ENCODE results near the gene RNF151. TPM values are rescaled to one million over a fixed set of nuclear protein-coding genes. Genes with fewer than 3 reads are reported as not detected.

RNF151 gene
- total RNA-seq, 6 donors from 2014 or later = 0.37 TPM; not detected in 5

DNA sequence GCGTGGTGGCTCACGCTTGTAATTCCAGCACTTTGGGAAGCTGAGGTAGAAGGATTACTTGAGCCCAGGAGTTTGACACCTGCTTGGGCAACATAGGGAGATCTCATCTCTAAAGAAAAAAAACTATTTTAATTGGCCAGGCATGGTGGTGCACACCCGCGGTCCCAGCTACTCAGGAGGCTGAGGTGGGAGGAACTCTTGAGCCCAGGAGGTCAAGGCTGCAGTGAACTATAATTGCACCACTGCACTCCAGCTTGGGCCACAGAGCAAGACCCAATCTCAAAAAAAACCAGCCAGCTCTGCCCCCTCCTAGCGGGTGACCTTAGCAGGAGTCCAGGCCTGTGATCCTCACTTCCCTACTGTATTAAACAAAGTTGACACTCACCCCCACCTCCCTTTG lies 42.6 kb upstream of the RNF151 start:
- no peaks in the 10 kb centered on the region for H3K36me3 ChIP-seq
- no peak overlapping the region for H3K27ac ChIP-seq
- 62 to 75% methylated on average over 3 to 5 of the region's 5 CpGs for WGBS, 2 donors
- no peaks in the 10 kb centered on the region for H3K9me3 ChIP-seq
- ATAC-seq (ENCODE audit: low FRiP score in 2 of 2) (no peak), DNase-seq (no peak)
- no peak overlapping the region for H3K4me3 ChIP-seq
- TF ChIP-seq, protein P1, sequence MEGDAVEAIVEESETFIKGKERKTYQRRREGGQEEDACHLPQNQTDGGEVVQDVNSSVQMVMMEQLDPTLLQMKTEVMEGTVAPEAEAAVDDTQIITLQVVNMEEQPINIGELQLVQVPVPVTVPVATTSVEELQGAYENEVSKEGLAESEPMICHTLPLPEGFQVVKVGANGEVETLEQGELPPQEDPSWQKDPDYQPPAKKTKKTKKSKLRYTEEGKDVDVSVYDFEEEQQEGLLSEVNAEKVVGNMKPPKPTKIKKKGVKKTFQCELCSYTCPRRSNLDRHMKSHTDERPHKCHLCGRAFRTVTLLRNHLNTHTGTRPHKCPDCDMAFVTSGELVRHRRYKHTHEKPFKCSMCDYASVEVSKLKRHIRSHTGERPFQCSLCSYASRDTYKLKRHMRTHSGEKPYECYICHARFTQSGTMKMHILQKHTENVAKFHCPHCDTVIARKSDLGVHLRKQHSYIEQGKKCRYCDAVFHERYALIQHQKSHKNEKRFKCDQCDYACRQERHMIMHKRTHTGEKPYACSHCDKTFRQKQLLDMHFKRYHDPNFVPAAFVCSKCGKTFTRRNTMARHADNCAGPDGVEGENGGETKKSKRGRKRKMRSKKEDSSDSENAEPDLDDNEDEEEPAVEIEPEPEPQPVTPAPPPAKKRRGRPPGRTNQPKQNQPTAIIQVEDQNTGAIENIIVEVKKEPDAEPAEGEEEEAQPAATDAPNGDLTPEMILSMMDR (IDR thresholded peaks at IDR 0.05) = no peak
- peaks cover 5 to 19% (median 12%) of the 10 kb centered on the region in 4 donors for H3K4me1 ChIP-seq
- H3K27me3 ChIP-seq = peaks cover 0 to 22% (median 16%) of the 10 kb centered on the region in 4 donors

DNA sequence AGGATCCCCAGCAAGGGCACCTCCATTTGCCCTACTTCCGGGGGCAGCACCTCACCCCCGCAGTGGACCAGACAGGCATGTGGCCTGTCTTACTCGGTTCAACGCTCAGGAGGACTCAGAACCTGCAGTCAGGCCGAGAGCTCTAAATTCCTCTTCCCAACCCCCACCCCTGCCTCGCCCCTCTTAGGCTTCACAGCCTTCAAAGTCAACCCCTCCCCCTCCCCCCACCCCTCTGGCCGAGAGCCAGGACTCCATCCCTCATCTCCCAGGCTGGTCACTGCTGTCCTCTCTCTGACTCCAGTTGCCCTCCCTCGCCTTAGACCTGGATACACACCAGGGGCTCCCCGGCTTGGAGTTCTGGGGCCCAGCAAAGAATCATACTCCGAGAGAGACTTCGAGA lies 40.4 kb upstream of the RNF151 start:
- WGBS, 2 donors = 56 to 61% methylated on average over 9 to 10 of the region's 11 CpGs
- no peak for ATAC-seq (ENCODE audit: low FRiP score in 2 of 2)
- no peaks in the 10 kb centered on the region for H3K9me3 ChIP-seq
- no peak overlapping the region for H3K27ac ChIP-seq
- H3K4me3 ChIP-seq = no peak overlapping the region
- H3K36me3 ChIP-seq = no peaks in the 10 kb centered on the region
- no peak for DNase-seq
- peaks cover 0 to 9% (median under 1%) of the 10 kb centered on the region in 4 donors for H3K27me3 ChIP-seq
- peaks cover 12 to 24% (median 20%) of the 10 kb centered on the region in 4 donors for H3K4me1 ChIP-seq
- TF ChIP-seq POLR2AphosphoS5 (IDR thresholded peaks at IDR 0.05) (no peak), EP300 (IDR thresholded peaks at IDR 0.05) (no peak), POLR2A (IDR thresholded peaks at IDR 0.05) (no peak)
- TF ChIP-seq, protein P1 (IDR thresholded peaks at IDR 0.05) = no peak

DNA sequence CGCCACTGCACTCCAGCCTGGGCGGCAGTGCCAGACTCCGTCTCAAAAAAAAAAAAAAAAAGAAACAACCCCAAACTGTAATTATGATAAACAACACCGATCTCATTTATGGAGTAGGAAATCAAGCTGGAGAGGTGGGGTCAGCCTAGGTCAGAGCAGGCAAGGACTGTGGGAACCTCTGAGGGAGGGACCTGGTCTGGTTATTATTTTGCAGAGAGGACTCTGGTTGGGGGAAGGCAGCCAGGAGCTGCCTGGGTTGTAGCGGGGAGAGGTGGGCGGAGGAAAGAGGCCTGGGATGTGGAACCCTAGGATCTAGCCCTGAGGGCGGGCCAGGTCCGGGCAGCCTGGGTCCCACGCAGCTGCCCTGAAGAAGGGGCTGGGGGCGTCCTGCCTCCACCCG lies 37.6 kb upstream of the RNF151 start:
- WGBS, 2 donors = 6 to 10% methylated on average over 7 to 10 of the region's 11 CpGs
- TF ChIP-seq, protein P1 (IDR thresholded peaks at IDR 0.05) = no peak
- TF ChIP-seq POLR2A (IDR thresholded peaks at IDR 0.05) = no peak
- no peak for TF ChIP-seq POLR2AphosphoS5 (IDR thresholded peaks at IDR 0.05)
- TF ChIP-seq EP300 (IDR thresholded peaks at IDR 0.05) = no peak

DNA sequence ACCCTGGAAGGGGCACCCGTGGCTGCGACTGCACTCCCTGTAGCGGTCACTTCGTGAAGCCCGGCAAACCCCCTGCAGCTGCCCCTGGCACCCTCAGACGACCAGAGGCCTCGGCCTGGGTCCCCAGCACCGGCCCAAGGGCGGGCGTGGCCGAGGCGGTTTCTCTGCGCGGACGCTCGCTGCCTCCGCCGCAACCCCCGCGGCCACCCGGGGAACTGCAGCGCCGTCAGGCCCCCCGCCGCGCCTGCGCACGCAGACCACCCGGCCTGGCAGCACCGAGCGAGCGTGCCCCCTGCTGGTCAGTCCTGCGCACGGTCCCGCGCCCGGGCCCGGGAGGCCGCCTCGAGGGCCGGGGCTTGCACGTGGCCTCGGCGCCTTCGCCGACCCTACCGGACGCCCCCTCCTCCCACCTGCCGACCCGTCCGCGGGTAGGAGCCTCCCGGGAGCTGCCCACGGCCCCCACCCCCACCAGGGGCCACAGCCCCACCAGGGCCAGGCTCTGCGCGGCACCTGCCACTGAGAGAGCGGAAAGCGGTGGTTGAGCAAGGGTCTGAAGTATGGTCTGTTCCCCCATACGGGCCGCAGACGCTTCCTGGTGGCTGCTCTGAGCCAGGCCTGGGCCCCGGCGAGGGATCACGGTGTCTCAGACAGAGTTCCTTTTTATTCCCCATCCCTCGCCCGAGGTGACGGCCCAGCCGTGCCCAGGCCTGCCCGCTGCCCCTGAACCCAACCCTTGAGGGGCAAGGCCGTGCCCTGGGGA lies 36.9 kb upstream of the RNF151 start:
- DNase-seq (peak; percentile 95 to 99), ATAC-seq (ENCODE audit: low FRiP score in 2 of 2) (peak; percentile 96 to 98)
- Histone ChIP-seq H3K27me3 (no peaks in the 10 kb centered on the region), H3K36me3 (no peaks in the 10 kb centered on the region), H3K9me3 (no peaks in the 10 kb centered on the region), H3K4me3 (peak overlapping the region; percentile 47 to 85 (median 72)), H3K4me1 (peaks cover 9 to 16% (median 13%) of the 10 kb centered on the region in 4 donors), H3K27ac (peak overlapping the region; percentile 73 to 95 (median 89))
- 30 to 32% methylated on average over 5 to 16 of the region's 70 CpGs for WGBS, 2 donors
- peak in 1 of 4 donors; percentile 67 for TF ChIP-seq POLR2A (IDR thresholded peaks at IDR 0.05)
- TF ChIP-seq, protein P1 (IDR thresholded peaks at IDR 0.05) = peak; percentile 100
- TF ChIP-seq EP300 (IDR thresholded peaks at IDR 0.05) = no peak
- peak in 1 of 2 donors; percentile 56 for TF ChIP-seq POLR2AphosphoS5 (IDR thresholded peaks at IDR 0.05)

More for the DNA sequence above, 37.6 kb upstream of the RNF151 start:
- Histone ChIP-seq H3K27me3 (no peaks in the 10 kb centered on the region), H3K9me3 (no peaks in the 10 kb centered on the region), H3K27ac (peak overlapping the region; percentile 73 to 95 (median 89)), H3K36me3 (no peaks in the 10 kb centered on the region), H3K4me1 (peaks cover 9 to 16% (median 13%) of the 10 kb centered on the region in 4 donors), H3K4me3 (peak overlapping the region; percentile 47 to 85 (median 72))
- peak; percentile 23 to 62 for ATAC-seq (ENCODE audit: low FRiP score in 2 of 2)
- DNase-seq = peak in 1 of 2 donors; percentile 46
